HG02610 (cell line): Measurements from ENCODE around the gene ERAL1.
"Not testable (repeated sequence)": the region's sequence is repeated elsewhere in the genome, so short reads cannot be mapped to it uniquely, and the experiment has no call there.

ENCODE experiments used
- ATAC-seq: cut with Tn5 transposase; IDR thresholded peaks from one replicate; pipeline ENCODE4 v1.9.1; 2021; ENCODE audit warnings: mild to moderate bottlenecking, moderate library complexity; ENCODE audit not compliant: unreplicated experiment

ERAL1 gene

GRCh38 chr17:28897769-28898526 is 43.1 kb downstream of the ERAL1 start:
- no peak for ATAC-seq

GRCh38 chr17:28898527-28898955 is 43.7 kb downstream of the ERAL1 start:
- ATAC-seq, result no peak

- no peak for ATAC-seq
These were observed 44.5 kb downstream of the ERAL1 start for GRCh38 chr17:28899212-28899815.

- ATAC-seq, result no peak
These were observed 46.3 kb downstream of the ERAL1 start for GRCh38 chr17:28900986-28901726.

GRCh38 chr17:28901866-28902818 is 47.3 kb downstream of the ERAL1 start:
- peak; percentile 32 for ATAC-seq

GRCh38 chr17:28902819-28903545 is 48.2 kb downstream of the ERAL1 start, which contains the start of gene DHRS13:
Gene DHRS13, minus strand, starts transcription at chr17:28903079. Its CDS starts 135 bp downstream, at chr17:28902944.
- ATAC-seq, result peak; percentile 89

- ATAC-seq, result not testable (repeated sequence)
These were observed 48.7 kb downstream of the ERAL1 start for GRCh38 chr17:28903546-28903841.

- no peak for ATAC-seq
These were observed 50.0 kb downstream of the ERAL1 start for GRCh38 chr17:28904800-28905199.

GRCh38 chr17:28906276-28906675 is 51.5 kb downstream of the ERAL1 start:
- no peak for ATAC-seq

GRCh38 chr17:28906706-28907438 is 52.1 kb downstream of the ERAL1 start:
- no peak for ATAC-seq

GRCh38 chr17:28907709-28908475 is 53.1 kb downstream of the ERAL1 start:
- ATAC-seq, result no peak

GRCh38 chr17:28908640-28909167 is 53.9 kb downstream of the ERAL1 start:
- ATAC-seq, result no peak

- ATAC-seq, result no peak
These were observed 55.7 kb downstream of the ERAL1 start for GRCh38 chr17:28910534-28910933.
